SK-N-SH treated with all-trans-retinoic acid at 6 μM for 48 hours (cell line): ENCODE measurements around the gene RHBDL2.

Source experiments
- ATAC-seq: fragments of 200-7000 bp; cut with Tn5 transposase; 3 replicates; pipeline ENCODE4 v1.9.1; 2020; ENCODE audit warnings: mild to moderate bottlenecking, moderate library complexity
- ARNTL ChIP-seq: fragments of 450-650 bp; formaldehyde crosslinking; IDR thresholded peaks from 2 replicates; pipeline ENCODE4 v1.5.0; 2020; ENCODE audit warnings: low read depth, mild to moderate bottlenecking, moderate library complexity, borderline replicate concordance
- BACH2 ChIP-seq: fragments of 250-450 bp; sonication (Bioruptor Pico); IDR thresholded peaks from 2 replicates; pipeline ENCODE4 v1.9.0; 2021; ENCODE audit warnings: mild to moderate bottlenecking, borderline replicate concordance
- CSDC2 ChIP-seq: fragments of 250-450 bp; sonication (Bioruptor Pico); IDR thresholded peaks from 2 replicates; pipeline ENCODE4 v1.5.0; 2020; ENCODE audit warnings: mild to moderate bottlenecking, moderate library complexity
- ISL1 ChIP-seq: fragments of 250-450 bp; sonication (Bioruptor Pico); IDR thresholded peaks from 2 replicates; pipeline ENCODE4 v2.1.2; 2022; ENCODE audit warnings: mild to moderate bottlenecking, moderate library complexity
- OSR1 ChIP-seq: fragments of 250-450 bp; sonication (Bioruptor Pico); IDR thresholded peaks from 2 replicates; pipeline ENCODE4 v1.8.0; 2022; ENCODE audit warnings: moderate library complexity, mild to moderate bottlenecking, inconsistent platforms
- PPARA ChIP-seq: fragments of 250-450 bp; sonication (Bioruptor Pico); IDR thresholded peaks from 2 replicates; pipeline ENCODE4 v1.5.0; 2020; ENCODE audit warnings: mild to moderate bottlenecking, borderline replicate concordance
- RARB ChIP-seq: fragments of 250-450 bp; sonication (Bioruptor Pico); IDR thresholded peaks from 2 replicates; pipeline ENCODE4 v1.8.0; 2021; ENCODE audit warnings: mild to moderate bottlenecking, moderate library complexity
- SNAI2 ChIP-seq: fragments of 250-450 bp; sonication (Bioruptor Pico); IDR thresholded peaks from 2 replicates; pipeline ENCODE4 v1.5.0; 2020; ENCODE audit warnings: mild to moderate bottlenecking, moderate library complexity
- TCF4 ChIP-seq: fragments of 250-450 bp; sonication (Bioruptor Pico); IDR thresholded peaks from 2 replicates; pipeline ENCODE4 v1.8.0; 2021; ENCODE audit warnings: mild to moderate bottlenecking, moderate library complexity, borderline replicate concordance
- ZC3H10 ChIP-seq: fragments of 250-450 bp; sonication (Bioruptor Pico); IDR thresholded peaks from 2 replicates; pipeline ENCODE4 v1.5.1; 2021; ENCODE audit warnings: mild to moderate bottlenecking, moderate library complexity
- ZFP3 ChIP-seq: fragments of 250-450 bp; sonication (Bioruptor Pico); IDR thresholded peaks from 2 replicates; pipeline ENCODE4 v1.5.0; 2020; ENCODE audit warnings: mild to moderate bottlenecking, moderate library complexity
- ZFP30 ChIP-seq: fragments of 450-650 bp; formaldehyde crosslinking; IDR thresholded peaks from 2 replicates; pipeline ENCODE4 v1.5.0; 2022; ENCODE audit warnings: mild to moderate bottlenecking, moderate library complexity
- ZNF565 ChIP-seq: fragments of 450-650 bp; formaldehyde crosslinking; conservative IDR thresholded peaks from 2 replicates; pipeline ENCODE4 v1.5.0; 2020; ENCODE audit warnings: low read depth, mild to moderate bottlenecking, moderate library complexity
- ZNF70 ChIP-seq: fragments of 450-650 bp; formaldehyde crosslinking; IDR thresholded peaks from 2 replicates; pipeline ENCODE4 v1.5.0; 2020; ENCODE audit warnings: mild to moderate bottlenecking, moderate library complexity
- ZNF8 ChIP-seq: fragments of 450-650 bp; formaldehyde crosslinking; IDR thresholded peaks from 2 replicates; pipeline ENCODE4 v1.5.0; 2020; ENCODE audit warnings: mild to moderate bottlenecking, moderate library complexity
- TF ChIP-seq, protein P1 (sequence below): fragments of 250-450 bp; sonication (Bioruptor Pico); IDR thresholded peaks from 2 replicates; pipeline ENCODE4 v1.5.1; 2021; ENCODE audit warnings: mild to moderate bottlenecking, moderate library complexity
- TF ChIP-seq, protein P2 (sequence below): fragments of 250-450 bp; sonication (Bioruptor Pico); IDR thresholded peaks from 2 replicates; pipeline ENCODE4 v1.5.1; 2020; ENCODE audit warnings: low read depth, mild to moderate bottlenecking, moderate library complexity
- TF ChIP-seq, protein P3 (sequence below): fragments of 250-450 bp; sonication (Bioruptor Pico); IDR thresholded peaks from 2 replicates; pipeline ENCODE4 v1.8.0; 2020; ENCODE audit warnings: mild to moderate bottlenecking, moderate library complexity, borderline replicate concordance
- TF ChIP-seq, protein P4 (sequence below): fragments of 250-450 bp; sonication (Bioruptor Pico); IDR thresholded peaks from 2 replicates; pipeline ENCODE4 v1.5.0; 2020; ENCODE audit warnings: mild to moderate bottlenecking, moderate library complexity

The RHBDL2 gene, protein sequence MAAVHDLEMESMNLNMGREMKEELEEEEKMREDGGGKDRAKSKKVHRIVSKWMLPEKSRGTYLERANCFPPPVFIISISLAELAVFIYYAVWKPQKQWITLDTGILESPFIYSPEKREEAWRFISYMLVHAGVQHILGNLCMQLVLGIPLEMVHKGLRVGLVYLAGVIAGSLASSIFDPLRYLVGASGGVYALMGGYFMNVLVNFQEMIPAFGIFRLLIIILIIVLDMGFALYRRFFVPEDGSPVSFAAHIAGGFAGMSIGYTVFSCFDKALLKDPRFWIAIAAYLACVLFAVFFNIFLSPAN

DNA sequence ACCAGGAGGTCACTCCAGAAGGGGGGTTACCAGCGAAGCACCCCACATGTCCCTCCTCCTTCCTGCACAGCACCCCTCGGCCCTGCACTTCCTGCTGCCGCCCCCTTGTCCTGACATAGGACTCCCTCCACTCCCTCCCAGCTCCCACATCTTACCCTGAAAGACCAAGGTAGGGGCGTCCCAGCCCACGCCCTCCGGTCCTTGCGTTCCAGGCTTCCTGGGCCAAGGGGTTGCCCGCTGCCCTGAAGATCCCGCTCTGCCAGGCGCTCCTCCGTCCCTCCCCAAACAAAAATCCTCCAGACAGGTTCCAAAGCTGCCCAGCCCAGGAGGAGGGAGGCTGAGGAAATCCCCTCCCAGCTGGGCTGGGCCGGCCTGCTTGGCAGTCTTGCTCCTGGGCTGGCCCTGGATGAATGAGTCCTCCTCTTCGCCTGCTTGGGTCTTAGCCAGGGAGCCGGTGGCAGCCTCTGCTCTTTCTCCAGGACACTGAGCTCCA, at the start of gene RHBDL2:
TSS of gene RHBDL2 (minus strand) at position 304 of the 493 bp plus-strand sequence. CDS start 22,618 bp downstream, outside the sequence.
- peak; percentile 39; the same call in 2 of the 3 replicates for ATAC-seq
- no peak for TF ChIP-seq ZFP3 (CRISPR knock-in tag)
- TF ChIP-seq BACH2 (CRISPR knock-in tag): no peak
- TF ChIP-seq, protein P1, sequence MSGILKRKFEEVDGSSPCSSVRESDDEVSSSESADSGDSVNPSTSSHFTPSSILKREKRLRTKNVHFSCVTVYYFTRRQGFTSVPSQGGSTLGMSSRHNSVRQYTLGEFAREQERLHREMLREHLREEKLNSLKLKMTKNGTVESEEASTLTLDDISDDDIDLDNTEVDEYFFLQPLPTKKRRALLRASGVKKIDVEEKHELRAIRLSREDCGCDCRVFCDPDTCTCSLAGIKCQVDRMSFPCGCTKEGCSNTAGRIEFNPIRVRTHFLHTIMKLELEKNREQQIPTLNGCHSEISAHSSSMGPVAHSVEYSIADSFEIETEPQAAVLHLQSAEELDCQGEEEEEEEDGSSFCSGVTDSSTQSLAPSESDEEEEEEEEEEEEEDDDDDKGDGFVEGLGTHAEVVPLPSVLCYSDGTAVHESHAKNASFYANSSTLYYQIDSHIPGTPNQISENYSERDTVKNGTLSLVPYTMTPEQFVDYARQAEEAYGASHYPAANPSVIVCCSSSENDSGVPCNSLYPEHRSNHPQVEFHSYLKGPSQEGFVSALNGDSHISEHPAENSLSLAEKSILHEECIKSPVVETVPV (CRISPR knock-in tag): no peak
- no peak for TF ChIP-seq OSR1 (CRISPR knock-in tag)
- TF ChIP-seq RARB (CRISPR knock-in tag): no peak
- TF ChIP-seq TCF4 (CRISPR knock-in tag): no peak
- TF ChIP-seq ZNF565: no peak
- TF ChIP-seq, protein P2, sequence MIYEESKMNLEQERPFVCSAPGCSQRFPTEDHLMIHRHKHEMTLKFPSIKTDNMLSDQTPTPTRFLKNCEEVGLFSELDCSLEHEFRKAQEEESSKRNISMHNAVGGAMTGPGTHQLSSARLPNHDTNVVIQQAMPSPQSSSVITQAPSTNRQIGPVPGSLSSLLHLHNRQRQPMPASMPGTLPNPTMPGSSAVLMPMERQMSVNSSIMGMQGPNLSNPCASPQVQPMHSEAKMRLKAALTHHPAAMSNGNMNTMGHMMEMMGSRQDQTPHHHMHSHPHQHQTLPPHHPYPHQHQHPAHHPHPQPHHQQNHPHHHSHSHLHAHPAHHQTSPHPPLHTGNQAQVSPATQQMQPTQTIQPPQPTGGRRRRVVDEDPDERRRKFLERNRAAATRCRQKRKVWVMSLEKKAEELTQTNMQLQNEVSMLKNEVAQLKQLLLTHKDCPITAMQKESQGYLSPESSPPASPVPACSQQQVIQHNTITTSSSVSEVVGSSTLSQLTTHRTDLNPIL (CRISPR knock-in tag): no peak
- TF ChIP-seq ARNTL (CRISPR knock-in tag): no peak
- TF ChIP-seq, protein P3, sequence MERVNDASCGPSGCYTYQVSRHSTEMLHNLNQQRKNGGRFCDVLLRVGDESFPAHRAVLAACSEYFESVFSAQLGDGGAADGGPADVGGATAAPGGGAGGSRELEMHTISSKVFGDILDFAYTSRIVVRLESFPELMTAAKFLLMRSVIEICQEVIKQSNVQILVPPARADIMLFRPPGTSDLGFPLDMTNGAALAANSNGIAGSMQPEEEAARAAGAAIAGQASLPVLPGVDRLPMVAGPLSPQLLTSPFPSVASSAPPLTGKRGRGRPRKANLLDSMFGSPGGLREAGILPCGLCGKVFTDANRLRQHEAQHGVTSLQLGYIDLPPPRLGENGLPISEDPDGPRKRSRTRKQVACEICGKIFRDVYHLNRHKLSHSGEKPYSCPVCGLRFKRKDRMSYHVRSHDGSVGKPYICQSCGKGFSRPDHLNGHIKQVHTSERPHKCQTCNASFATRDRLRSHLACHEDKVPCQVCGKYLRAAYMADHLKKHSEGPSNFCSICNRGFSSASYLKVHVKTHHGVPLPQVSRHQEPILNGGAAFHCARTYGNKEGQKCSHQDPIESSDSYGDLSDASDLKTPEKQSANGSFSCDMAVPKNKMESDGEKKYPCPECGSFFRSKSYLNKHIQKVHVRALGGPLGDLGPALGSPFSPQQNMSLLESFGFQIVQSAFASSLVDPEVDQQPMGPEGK (CRISPR knock-in tag): no peak
- no peak for TF ChIP-seq ZNF8
- TF ChIP-seq ZNF70: no peak
- TF ChIP-seq, protein P4, sequence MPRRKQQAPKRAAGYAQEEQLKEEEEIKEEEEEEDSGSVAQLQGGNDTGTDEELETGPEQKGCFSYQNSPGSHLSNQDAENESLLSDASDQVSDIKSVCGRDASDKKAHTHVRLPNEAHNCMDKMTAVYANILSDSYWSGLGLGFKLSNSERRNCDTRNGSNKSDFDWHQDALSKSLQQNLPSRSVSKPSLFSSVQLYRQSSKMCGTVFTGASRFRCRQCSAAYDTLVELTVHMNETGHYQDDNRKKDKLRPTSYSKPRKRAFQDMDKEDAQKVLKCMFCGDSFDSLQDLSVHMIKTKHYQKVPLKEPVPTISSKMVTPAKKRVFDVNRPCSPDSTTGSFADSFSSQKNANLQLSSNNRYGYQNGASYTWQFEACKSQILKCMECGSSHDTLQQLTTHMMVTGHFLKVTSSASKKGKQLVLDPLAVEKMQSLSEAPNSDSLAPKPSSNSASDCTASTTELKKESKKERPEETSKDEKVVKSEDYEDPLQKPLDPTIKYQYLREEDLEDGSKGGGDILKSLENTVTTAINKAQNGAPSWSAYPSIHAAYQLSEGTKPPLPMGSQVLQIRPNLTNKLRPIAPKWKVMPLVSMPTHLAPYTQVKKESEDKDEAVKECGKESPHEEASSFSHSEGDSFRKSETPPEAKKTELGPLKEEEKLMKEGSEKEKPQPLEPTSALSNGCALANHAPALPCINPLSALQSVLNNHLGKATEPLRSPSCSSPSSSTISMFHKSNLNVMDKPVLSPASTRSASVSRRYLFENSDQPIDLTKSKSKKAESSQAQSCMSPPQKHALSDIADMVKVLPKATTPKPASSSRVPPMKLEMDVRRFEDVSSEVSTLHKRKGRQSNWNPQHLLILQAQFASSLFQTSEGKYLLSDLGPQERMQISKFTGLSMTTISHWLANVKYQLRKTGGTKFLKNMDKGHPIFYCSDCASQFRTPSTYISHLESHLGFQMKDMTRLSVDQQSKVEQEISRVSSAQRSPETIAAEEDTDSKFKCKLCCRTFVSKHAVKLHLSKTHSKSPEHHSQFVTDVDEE (CRISPR knock-in tag): no peak

DNA sequence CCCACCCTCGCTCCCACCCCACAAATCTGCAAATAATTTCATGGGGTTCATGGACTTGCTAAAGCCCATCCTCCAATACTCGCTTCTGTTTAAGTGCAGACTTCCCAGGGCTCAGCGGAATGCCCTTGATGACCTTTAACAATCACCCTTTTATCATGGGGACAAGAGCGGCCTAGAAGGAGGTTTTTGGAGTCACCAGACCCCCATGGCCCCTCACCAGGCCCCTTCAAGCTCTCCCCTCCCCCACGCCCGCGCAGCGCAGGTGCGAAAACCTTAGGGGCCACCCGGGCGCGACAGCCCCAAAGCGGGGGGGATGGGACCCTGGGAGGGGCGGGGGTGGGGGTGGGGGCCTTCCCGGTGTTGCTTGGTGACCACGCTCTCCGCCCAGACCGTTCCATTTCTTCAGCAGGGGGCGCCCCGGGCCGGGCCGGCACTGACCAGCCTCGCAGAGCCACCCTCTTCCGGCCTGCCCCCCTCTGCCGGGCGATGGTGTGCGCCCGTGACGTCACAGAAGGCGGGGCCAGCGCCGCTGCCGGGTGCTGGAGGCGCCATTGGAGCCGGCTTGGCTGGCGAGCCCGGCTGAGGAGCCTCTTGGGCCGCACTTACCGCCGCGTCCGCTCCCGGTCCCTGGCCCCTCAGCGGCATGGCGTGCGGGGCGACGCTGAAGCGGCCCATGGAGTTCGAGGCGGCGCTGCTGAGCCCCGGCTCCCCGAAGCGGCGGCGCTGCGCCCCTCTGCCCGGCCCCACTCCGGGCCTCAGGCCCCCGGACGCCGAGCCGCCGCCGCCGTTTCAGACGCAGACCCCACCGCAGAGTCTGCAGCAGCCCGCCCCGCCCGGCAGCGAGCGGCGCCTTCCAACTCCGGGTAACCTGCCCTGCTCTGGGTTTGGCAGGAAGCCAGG, 49.4 kb upstream of the RHBDL2 start, which contains the start of gene AKIRIN1:
TSS of gene AKIRIN1 (plus strand) at position 539 of the 900 bp plus-strand sequence. CDS start at position 644, 105 bp downstream.
- peak; percentile 96 for ATAC-seq
- TF ChIP-seq PPARA (CRISPR knock-in tag) (no peak), ZFP3 (CRISPR knock-in tag) (0 out of 2 replicates have a peak, but pooled peaks have one; percentile 39), CSDC2 (CRISPR knock-in tag) (0 out of 2 replicates have a peak, but pooled peaks have one; percentile 3), ISL1 (CRISPR knock-in tag) (no peak), ZC3H10 (no peak)
- TF ChIP-seq, all 23 proteins: peak for 2

DNA sequence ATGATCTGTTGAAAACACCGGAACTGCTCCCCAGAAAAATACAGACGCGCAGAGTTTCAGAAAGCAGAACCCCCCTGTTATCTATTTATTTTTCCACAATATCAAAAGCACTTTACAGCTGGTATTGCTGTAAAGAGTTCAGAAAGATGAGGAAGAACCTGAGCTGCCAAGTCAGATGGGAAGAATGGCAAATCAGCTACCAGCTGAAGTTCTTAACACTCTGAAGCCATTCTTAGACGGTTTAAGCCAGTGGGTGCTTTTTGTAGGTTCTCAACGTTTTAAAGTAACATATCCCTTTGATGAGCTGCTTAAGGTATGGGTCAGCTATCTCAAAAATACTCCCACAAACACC, 48.7 kb upstream of the RHBDL2 start:
- ATAC-seq: peak; percentile 18
- TF ChIP-seq SNAI2 (CRISPR knock-in tag) (no peak), ZC3H10 (no peak), ZNF565 (no peak), PPARA (CRISPR knock-in tag) (no peak), ZNF70 (no peak), ZNF8 (no peak), ZFP30 (CRISPR knock-in tag) (no peak), ARNTL (CRISPR knock-in tag) (no peak)
- TF ChIP-seq, protein P2 (CRISPR knock-in tag): no peak
- TF ChIP-seq, protein P4 (CRISPR knock-in tag): no peak
- TF ChIP-seq, protein P1 (CRISPR knock-in tag): no peak
